A549 (cell line): ENCODE results near the gene TACR1.

ENCODE experiments used
- CBX2 ChIP-seq: fragments of 200-600 bp; sonication (generic); IDR thresholded peaks from 2 replicates; pipeline ENCODE4 v1.6.1; 2016; ENCODE audit warnings: low read depth, mild to moderate bottlenecking, borderline replicate concordance
- CTCF ChIP-seq: fragments of >200 bp; sonication (Bioruptor Twin); formaldehyde crosslinking; IDR thresholded peaks from 3 replicates; pipeline ENCODE4 v1.5.1; 2016
- EP300 ChIP-seq, 2 experiments: fragments of >200 bp; sonication (Bioruptor Twin); formaldehyde crosslinking; IDR thresholded peaks; 2 replicates in 1 of 2; 3 replicates in 1 of 2; pipeline ENCODE4 v1.6.1; 2016 to 2017
- FOSL2 ChIP-seq, 2 experiments: fragments of 450-650 bp in 1 of 2; fragments of >200 bp in 1 of 2; sonication (Bioruptor Twin) in 1 of 2; formaldehyde crosslinking; IDR thresholded peaks; 2 replicates each; pipeline versions ENCODE4 v1.5.0 to v1.6.1; 2016 to 2020; ENCODE audit warnings: mild to moderate bottlenecking in 1 of 2, moderate library complexity in 1 of 2
- HEYL ChIP-seq: fragments of 250-450 bp; sonication (Bioruptor Pico); IDR thresholded peaks from 2 replicates; pipeline ENCODE4 v1.8.0; 2021; ENCODE audit warnings: mild to moderate bottlenecking, moderate library complexity
- HOXA7 ChIP-seq: fragments of 250-450 bp; sonication (Bioruptor Pico); IDR thresholded peaks from 2 replicates; pipeline ENCODE4 v1.5.0; 2020; ENCODE audit warnings: mild to moderate bottlenecking, moderate library complexity
- NR3C1 ChIP-seq: fragments of >200 bp; sonication (Bioruptor Twin); formaldehyde crosslinking; IDR thresholded peaks from 3 replicates; pipeline ENCODE4 v1.6.1; 2017
- POLR2A ChIP-seq: IDR thresholded peaks from 2 replicates; pipeline ENCODE4 v1.6.1; 2012; ENCODE audit warnings: mild to moderate bottlenecking, low read length
- SMC3 ChIP-seq: fragments of >200 bp; sonication (Bioruptor Twin); formaldehyde crosslinking; IDR thresholded peaks from 3 replicates; pipeline ENCODE4 v1.6.1; 2018; ENCODE audit warnings: inconsistent platforms
- TF ChIP-seq, protein P1 (sequence below): fragments of 450-650 bp; IDR thresholded peaks from 2 replicates; pipeline ENCODE4 v1.6.1; 2014; ENCODE audit warnings: antibody characterized with exemption

DNA sequence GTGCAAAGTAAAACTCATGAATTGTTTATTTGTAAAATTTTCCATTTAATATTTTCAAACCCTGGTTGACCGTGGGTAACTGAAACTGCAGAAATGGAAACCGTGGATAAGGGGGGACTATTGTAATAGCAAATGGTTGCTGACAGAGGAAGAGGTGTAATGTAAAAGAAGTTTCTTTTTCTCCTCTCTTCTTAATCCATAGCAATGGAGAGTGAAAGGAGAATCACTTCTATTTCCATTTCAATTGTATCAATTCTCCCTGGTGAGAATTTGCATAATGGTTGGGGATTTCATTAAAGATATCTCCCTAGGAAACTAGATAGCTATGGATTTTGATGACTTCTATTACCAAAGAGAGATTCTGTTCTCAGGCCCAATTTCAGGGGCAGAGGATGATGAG is 24.8 kb downstream of the TACR1 start:
- no peak for TF ChIP-seq CTCF
- TF ChIP-seq, protein P1, sequence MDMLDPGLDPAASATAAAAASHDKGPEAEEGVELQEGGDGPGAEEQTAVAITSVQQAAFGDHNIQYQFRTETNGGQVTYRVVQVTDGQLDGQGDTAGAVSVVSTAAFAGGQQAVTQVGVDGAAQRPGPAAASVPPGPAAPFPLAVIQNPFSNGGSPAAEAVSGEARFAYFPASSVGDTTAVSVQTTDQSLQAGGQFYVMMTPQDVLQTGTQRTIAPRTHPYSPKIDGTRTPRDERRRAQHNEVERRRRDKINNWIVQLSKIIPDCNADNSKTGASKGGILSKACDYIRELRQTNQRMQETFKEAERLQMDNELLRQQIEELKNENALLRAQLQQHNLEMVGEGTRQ: no peak
- TF ChIP-seq SMC3: no peak
- TF ChIP-seq NR3C1: no peak
- no peak for TF ChIP-seq HEYL
- TF ChIP-seq POLR2A: no peak
- no peak for TF ChIP-seq HOXA7 (CRISPR knock-in tag)
- no peak for TF ChIP-seq CBX2
- TF ChIP-seq FOSL2 (IDR thresholded peaks at IDR 0.05): no peak
- no peak for TF ChIP-seq FOSL2 (CRISPR knock-in tag; IDR thresholded peaks at IDR 0.05)
- no peak for TF ChIP-seq EP300 (IDR thresholded peaks at IDR 0.05)
